NK-92 treated with Interleukin-12 subunit alpha and Interleukin-12 subunit beta, amount 100 ng/mL, for 24 hours (cell line): ENCODE results near the gene BACH2.
"Not testable (repeated sequence)": the region's sequence is repeated elsewhere in the genome, so short reads cannot be mapped to it uniquely, and the experiment has no call there.

Source experiments
- DNase-seq: peaks from one replicate; lab custom pipeline; 2025; lab: John Stamatoyannopoulos, UW

Gene BACH2

GRCh38 chr6:90301816-90302215, 5.2 kb upstream of the BACH2 start:
- DNase-seq, result no peak

GRCh38 chr6:90298459-90299053, 1.9 kb upstream of the BACH2 start:
- DNase-seq, result no peak

- no peak for DNase-seq
These were observed 1.3 kb upstream of the BACH2 start for GRCh38 chr6:90297867-90298381.

GRCh38 chr6:90297115-90297866, 648 bp upstream of the BACH2 start:
- DNase-seq, result no peak

GRCh38 chr6:90295854-90296340, 746 bp downstream of the BACH2 start:
- no peak for DNase-seq

GRCh38 chr6:90294989-90295853, 1.4 kb downstream of the BACH2 start:
- DNase-seq, result no peak

GRCh38 chr6:90294614-90294988, 2.0 kb downstream of the BACH2 start:
- no peak for DNase-seq

GRCh38 chr6:90294008-90294511, 2.6 kb downstream of the BACH2 start:
- no peak for DNase-seq

- no peak for DNase-seq
These were observed 3.2 kb downstream of the BACH2 start for GRCh38 chr6:90293319-90293953.

- DNase-seq, result no peak
These were observed 5.1 kb downstream of the BACH2 start for GRCh38 chr6:90291565-90291964.

GRCh38 chr6:90290811-90291420, 5.7 kb downstream of the BACH2 start:
- DNase-seq, result no peak

- DNase-seq, result no peak
These were observed 6.7 kb downstream of the BACH2 start for GRCh38 chr6:90289902-90290301.

GRCh38 chr6:90288404-90288803, 8.2 kb downstream of the BACH2 start:
- no peak for DNase-seq

GRCh38 chr6:90286884-90287488, 9.7 kb downstream of the BACH2 start:
- DNase-seq, result peak; percentile 50

- peak; percentile 72 for DNase-seq
These were observed 10.8 kb downstream of the BACH2 start for GRCh38 chr6:90285611-90286381.

GRCh38 chr6:90285042-90285481, 11.6 kb downstream of the BACH2 start:
- peak; percentile 21 for DNase-seq

GRCh38 chr6:90284236-90285041, 12.2 kb downstream of the BACH2 start:
- DNase-seq, result peak; percentile 45

- DNase-seq, result not testable (repeated sequence)
These were observed 14.4 kb downstream of the BACH2 start for GRCh38 chr6:90282265-90282664.

- DNase-seq, result no peak
These were observed 18.5 kb downstream of the BACH2 start for GRCh38 chr6:90278129-90278528.
